ENCODE measurements around the gene FAM124B.

The FAM124B gene

GRCh38 chr2:224401641-224402342 lies at the start of gene FAM124B:
TSS of gene FAM124B (minus strand) at chr2:224402107. CDS start at chr2:224401768, 339 bp downstream.
- peak; percentile 85 for DNase-seq

DNA sequence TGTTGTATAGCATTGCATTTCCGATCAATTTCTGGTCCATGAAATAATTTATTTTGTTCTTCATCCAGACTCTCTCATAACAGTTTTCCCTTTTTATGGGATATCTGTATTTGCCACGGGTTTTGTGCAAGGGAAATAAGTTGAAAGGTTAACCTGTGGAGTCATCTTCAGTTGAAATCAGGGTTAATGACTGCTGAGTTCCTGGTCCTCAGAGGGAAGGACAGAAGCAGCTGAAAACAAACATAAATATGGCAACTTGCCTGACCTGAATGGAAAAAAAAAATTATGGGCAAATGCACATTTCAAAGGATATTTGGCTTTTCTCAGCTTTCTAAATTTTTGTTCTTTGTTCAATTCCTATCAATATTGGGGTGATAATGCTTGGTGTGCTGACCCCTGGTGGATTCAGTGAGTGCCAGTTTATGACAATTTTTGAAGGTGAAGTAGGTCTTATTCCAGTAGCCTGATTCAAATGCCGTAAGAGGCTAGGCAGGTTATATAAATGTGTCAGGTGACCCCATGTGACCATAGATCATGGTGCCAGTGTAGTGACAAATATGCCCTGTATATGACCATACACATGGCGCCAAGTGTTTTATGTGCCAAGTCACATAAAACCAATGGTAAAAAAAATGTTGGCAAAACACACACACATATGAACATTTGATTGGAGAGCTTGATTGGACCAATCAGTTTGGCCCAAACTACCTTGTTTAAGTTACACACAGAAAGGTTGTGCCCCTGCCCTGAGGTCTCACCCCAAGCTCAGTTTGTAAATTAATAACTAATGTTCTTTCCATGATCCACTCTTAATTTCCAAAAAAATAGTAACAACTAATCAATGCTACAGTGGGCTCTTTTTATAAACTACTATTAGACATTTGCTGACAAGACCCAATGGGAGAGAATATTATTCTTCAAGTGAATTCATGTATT lies 47.6 kb upstream of the FAM124B start:
- DNase-seq: no peak

DNA sequence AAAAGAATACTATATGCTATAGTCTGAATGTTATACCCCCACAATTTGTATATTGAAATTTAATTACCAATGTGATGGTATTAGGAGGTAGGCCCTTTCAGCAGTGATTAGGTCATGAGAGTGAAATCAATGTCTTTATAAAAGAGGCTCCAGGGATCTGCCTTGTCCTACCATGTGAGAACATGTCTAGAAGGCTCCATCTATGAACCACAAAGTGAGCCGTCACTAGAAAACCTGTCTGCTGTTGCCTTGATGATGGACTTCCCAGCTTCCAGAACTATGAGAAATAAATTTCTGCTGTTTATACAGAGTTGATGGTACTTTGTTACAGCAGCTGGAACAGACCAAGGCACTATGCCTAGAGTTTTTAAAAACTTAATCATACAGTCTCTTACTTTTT lies 46.3 kb upstream of the FAM124B start:
- DNase-seq: no peak

DNA sequence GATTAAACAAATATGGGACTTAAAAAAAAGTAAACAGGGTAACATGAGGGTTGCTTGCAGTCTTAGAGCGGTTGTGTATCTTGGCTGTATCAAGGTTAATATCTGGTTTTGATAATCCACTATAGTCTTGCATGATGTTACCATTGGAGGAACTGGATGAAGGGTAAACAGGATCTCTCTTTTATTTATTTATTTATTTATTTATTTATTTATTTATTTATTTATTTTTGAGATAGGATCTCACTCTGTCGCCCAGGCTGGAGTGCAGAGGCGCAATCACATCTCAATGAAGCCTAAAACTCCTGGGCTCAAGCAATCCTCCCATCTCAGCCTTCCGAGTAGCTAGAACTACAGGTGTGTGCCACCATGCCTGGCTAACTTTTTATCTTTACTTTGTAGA lies 42.9 kb upstream of the FAM124B start:
- DNase-seq: no peak

- no peak for DNase-seq
These were observed 42.1 kb upstream of the FAM124B start for GRCh38 chr2:224444021-224444420.

DNA sequence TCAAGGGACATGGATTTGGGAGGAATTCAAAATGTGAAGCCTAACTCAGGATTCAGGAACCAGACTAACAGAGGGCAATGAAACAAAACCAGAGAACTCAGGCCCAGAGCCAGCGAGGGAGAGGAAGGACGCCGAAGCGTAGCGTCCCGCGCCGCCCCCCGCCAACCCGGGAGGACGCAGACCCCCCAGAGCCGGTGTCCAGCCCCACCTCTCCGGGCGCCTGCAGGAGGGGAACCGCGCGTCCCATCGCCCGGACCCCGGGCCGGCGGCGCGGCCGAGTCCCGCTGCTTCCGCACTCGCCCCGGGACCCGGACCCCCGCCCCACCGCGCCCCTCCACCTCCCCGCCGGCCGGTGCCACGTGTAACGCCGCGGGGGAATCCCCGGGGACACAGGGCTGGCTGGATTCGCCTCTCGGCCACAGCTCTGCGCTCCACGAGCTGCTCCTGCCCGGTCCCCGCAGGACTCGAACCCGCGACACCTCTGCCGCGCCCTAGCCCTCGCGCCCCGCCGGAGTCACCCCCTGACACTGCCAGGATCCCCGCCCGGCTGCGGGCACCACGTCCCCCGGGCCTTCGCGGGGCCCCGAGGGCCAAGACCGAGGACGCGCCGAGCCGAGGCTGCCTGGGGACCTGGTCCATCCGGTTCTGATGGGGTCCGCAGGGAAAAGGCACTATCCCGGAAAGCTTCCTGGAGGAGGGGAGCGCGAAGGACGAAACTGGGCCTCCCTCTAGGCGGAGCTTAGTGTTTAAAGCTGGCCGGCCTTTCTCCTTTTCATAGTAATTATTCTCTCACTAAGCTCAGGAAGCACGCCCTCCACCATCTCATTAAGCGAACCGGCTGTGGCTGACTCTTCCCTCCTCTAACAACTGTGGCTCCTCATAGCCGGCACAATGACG lies 40.4 kb upstream of the FAM124B start:
- no peak for DNase-seq

DNA sequence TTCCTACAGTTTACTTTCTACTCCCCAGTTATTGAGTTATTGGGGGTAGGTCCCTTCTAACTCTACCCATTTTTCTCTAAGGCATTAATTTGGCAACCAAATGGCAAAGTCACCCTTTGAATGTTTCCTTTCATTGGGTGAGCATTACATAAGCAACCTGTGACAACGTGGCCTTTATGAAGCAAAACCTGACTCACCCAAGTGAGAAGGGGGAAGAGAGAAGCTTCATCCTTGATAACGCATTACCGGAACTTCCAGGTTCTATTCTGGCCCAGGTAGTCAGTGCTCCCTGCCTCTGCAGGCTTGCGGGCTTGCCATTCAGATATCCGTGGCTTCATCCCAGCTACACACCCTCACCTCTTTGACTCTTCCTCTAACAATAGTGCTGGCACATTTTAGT lies 39.1 kb upstream of the FAM124B start:
- no peak for DNase-seq

DNA sequence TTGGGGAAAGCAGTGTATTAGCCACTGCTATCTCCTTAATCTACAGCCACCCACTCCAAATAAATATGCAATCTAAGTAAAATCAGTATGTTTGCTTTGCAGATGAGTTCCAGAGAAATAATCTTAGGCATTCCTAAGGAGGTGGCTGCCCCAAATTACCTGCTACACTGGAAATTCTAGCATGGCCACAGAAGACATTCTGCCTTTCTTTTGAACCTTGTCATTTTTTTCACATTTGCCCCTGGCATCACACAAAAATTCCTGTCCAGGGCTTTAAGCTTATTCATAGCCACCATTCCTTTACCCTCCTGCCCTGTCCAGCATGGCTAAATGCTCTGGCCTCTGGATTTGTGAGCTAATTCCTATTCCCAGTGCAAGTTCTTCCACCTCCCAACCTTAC lies 36.8 kb upstream of the FAM124B start:
- no peak for DNase-seq

DNA sequence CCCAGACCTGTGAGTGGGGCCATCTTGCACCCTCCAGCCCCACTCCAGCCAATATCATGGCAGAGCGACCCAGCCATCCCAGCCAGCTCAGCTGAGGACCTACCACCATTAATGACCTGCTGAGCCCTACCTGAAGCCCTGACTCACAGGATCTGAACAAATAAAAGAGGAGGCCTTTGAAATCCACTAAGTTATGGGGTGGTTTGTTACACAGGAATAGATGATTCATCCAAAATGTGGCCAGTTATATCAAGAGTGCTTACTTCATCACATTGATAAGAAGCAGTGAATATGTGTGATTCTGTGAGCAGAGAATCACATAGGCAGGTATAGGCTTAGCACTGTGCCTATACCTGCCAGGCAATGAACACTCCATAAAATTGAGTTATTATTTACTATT lies 34.7 kb upstream of the FAM124B start:
- no peak for DNase-seq

DNA sequence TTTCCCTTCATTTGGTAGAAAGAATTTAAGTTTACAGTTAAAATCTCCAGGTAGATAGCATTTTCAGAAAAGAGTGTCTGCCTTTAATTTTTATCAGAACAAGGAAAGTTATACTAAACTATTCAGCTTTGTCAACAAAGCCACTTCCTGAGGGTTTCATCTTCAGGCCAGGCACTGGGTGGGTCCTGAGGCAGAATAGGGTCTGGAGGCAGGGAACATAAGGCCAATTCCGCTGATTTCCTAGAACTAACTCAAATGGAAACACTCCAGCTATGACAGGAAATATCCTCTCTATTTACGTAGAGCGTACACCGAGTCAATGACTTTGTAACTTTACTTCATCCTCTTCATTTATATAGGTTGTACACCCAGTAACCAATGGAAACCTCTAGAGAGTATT lies 32.7 kb upstream of the FAM124B start:
- DNase-seq: no peak

DNA sequence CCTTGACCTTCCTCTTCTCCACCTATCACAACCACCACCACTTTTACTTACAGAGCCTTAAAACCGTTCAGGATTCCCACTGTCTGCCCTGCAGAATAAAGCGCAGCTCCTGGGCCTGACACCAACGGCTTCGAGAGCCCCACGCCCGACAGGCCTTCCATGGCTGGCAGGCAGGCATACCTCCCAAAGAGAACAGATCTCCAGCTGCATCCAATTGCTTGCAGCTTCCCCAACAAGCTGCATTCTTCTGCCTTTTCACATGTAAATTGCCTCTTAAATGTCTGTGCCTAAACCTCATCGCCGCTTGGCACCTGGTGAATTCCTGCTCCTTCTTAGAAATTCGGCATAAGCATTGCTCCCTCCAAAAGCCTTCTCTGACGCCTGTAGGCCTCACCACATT lies 31.5 kb upstream of the FAM124B start:
- no peak for DNase-seq

DNA sequence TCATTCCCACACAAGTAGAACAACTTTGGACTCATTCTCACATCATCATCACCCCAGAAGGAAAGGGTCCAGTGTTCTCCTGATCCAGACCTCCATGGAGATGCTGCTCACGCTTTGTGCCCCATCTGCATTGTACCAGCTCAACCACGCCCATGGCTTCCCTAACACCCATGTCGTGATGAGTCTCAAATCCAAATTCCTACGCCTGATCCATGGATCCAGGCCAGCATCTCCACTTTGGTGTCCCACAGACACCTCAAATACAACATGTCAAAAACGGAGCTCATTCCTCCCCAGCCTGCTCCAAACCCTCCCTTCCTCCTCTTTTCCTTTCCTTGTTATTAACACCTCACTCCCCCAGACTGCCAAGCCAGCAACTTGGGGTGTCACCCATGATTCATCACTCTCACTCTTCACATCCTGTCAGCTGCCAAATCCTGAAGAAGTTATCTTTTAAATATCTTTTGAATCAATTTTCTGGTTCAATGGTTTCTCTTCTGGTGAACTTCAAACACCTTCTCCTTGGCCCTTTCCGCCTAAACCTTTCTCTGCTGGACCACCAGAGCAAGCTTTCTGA lies 30.2 kb upstream of the FAM124B start:
- no peak for DNase-seq

DNA sequence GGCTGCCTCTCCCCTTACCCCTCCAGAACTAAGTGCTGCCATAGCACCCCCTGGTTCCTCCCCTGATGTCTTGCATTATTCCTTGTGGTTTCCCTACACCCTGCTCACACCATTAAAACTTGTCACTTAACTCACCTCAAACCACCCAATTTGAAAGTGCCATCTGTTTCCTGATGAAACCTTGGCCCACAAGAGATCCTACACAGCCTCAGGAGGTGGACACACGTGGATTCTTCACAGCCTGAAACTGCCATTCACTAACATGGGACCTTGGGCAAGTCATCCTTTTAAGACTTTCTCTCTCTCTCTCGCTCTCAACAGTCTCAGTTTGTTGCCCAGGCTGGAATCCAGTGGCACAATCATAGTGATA lies 27.5 kb upstream of the FAM124B start:
- DNase-seq: peak; percentile 34

- DNase-seq: no peak
These were observed 27.0 kb upstream of the FAM124B start for GRCh38 chr2:224428787-224429440.

- DNase-seq: no peak
These were observed 25.6 kb upstream of the FAM124B start for GRCh38 chr2:224427471-224427870.

DNA sequence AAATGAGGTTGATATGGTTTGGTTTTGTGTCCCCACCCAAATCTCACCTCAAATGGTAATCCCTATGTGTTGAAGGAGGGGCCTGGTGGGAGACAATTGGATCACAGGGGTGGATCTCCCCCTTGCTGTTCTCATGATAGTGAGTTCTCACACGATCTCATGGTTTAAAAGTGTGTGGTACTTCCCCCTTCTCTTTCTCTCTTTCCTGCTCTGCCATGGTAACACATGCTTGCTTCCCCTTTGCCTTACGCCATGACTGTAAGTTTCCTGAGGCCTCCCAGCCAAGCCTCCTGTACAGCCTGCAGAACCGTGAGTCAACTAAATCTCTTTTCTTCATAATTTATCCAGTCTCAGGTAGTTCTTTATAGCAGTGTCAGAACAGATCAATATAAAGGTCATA lies 24.7 kb upstream of the FAM124B start:
- peak; percentile 22 for DNase-seq

DNA sequence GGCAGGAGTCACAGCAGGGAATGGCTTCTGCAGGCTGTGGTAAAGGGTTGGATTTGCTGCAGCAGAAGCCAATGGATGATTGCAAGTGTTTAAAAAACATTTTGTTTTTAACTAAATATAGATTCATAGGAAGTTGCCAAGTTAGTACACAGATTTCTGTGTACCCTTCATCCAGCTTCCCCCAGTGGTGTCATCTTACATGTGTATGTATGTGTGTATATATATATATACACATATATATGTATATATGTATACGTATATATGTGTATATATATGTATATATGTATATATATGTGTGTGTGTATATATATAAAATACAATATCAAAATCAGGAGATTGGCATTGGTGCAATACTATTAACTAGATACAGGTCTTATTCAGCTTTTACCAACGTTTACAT lies 19.2 kb upstream of the FAM124B start:
- no peak for DNase-seq

GRCh38 chr2:224417947-224418346 lies 16.0 kb upstream of the FAM124B start:
- no peak for DNase-seq

DNA sequence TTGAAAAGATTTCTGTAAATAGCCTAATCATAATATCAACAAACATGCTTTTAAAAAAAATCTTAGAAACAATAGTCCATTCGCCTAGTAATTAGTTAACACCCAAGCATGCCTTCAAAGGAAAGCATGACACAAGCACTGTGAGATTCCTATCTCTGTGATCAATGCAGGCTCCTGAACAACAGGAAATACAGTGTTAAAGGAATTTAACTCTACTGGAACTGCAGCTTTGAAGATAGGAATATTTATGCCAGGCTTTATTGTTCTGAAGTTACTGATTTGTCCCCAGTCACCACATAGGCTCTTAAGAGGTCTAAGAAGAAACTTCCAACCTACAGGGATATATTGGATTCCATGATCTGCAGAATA lies 15.4 kb upstream of the FAM124B start:
- no peak for DNase-seq

DNA sequence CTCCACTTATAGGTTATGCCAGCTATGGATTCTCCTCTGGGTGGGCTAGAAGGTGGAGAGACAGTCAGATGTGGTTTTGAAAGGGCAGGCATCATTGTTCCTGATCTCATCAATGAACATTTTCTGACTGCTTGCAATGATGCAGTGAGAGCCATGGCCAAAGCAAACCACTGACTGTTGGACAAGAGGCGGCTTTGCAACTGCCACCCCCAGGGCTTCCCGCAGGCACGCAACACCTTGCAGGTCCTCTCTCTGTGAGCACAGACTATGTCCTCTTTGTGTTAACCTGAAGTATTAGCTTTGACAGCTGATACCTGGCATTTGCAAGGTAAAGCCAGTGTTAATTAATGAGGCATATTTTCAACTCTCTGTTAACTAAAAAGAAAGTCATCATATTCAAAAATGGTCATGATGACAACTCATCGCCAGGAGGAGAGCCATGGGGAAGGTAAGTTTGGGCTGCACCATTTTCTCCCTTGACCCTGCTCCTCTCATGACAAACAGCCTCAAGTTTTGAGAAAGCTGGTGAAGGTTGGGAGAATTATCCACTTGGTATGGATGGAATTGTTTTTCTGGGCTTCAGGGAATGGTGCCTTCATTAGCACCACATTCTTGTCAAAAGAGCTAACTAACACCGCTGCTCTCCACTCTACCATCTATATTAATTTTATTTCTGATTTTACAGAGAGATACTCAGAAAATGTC lies 14.9 kb upstream of the FAM124B start:
- DNase-seq: no peak

GRCh38 chr2:224413381-224413780 lies 11.5 kb upstream of the FAM124B start:
- no peak for DNase-seq

All from KG1 (cell line).